B cell (primary cell): Measurements from ENCODE around the gene PRXL2A. TPM values are rescaled to one million over a fixed set of nuclear protein-coding genes. Genes with fewer than 3 reads are reported as not detected.

ENCODE experiments used
- ATAC-seq: fragments of 200-7000 bp; cut with Tn5 transposase; one replicate; pipeline ENCODE4 v1.10.0; 2021; ENCODE audit warnings: low read depth, mild to moderate bottlenecking, moderate number of reproducible peaks, moderate library complexity
- CTCF ChIA-PET: fragments of 350-600 bp; sonication (Branson Sonifier 250); formaldehyde crosslinking; loops from one replicate; lab custom pipeline; 2021; ENCODE audit warnings: antibody characterized with exemption, inconsistent platforms; lab: Charles Lee
- POLR2A ChIA-PET: fragments of 350-600 bp; sonication (Branson Sonifier 250); formaldehyde crosslinking; loops from one replicate; lab custom pipeline; 2021; ENCODE audit warnings: antibody characterized with exemption; lab: Charles Lee
- DNase-seq: peaks from one replicate; pipeline ENCODE4 v3.0.0; 2013
- H2AFZ ChIP-seq: 2 replicates; pipeline ENCODE4 v1.6.1; 2012; ENCODE audit warnings: mild to moderate bottlenecking, low read depth, low read length; ENCODE audit not compliant: insufficient read depth, poor library complexity, severe bottlenecking
- H3K27ac ChIP-seq, 2 donors: 1 replicate in 1 of 2; 2 replicates in 1 of 2; pipeline ENCODE4 v1.5.1; 2012 to 2013; ENCODE audit warnings: low read length in 2 of 2, mild to moderate bottlenecking in 2 of 2, moderate library complexity in 1 of 2
- H3K27me3 ChIP-seq, 4 experiments: fragments of 200-600 bp in 1 of 4; sonication (generic) in 1 of 4; replicated peaks in 1 of 4; 1 replicate in 2 of 4; 2 replicates in 2 of 4; pipeline versions ENCODE4 v1.6.1 to v1.7.0; 2013 to 2016; ENCODE audit warnings: low read length in 3 of 4, mild to moderate bottlenecking in 2 of 4, mixed read lengths in 1 of 4, moderate library complexity in 1 of 4; ENCODE audit not compliant: insufficient read depth in 4 of 4, control insufficient read depth in 3 of 4; ENCODE audit errors: control extremely low read depth in 1 of 4
- H3K36me3 ChIP-seq, 2 experiments: replicated peaks in 1 of 2; 1 replicate in 1 of 2; 2 replicates in 1 of 2; pipeline versions ENCODE4 v1.6.1 to v1.7.1; 2013; ENCODE audit warnings: low read length in 1 of 2; ENCODE audit not compliant: insufficient read depth in 2 of 2, control insufficient read depth in 1 of 2; ENCODE audit errors: control extremely low read depth in 1 of 2, extremely low read depth in 1 of 2
- H3K4me1 ChIP-seq, 2 donors: fragments of 200-600 bp in 1 of 2; sonication (generic) in 1 of 2; 1 replicate in 1 of 2; 2 replicates in 1 of 2; pipeline versions ENCODE4 v1.5.1 to v1.6.1; 2013 to 2017; ENCODE audit warnings: low read length in 2 of 2; ENCODE audit not compliant: control insufficient read depth in 2 of 2, insufficient read depth in 2 of 2
- H3K4me2 ChIP-seq: replicated peaks from 2 replicates; pipeline ENCODE3; 2012; ENCODE audit warnings: mild to moderate bottlenecking, low read depth, low read length; ENCODE audit not compliant: poor library complexity, severe bottlenecking
- H3K4me3 ChIP-seq, 5 experiments: fragments of 200-600 bp in 1 of 5; sonication (generic) in 1 of 5; 1 replicate in 3 of 5; 2 replicates in 2 of 5; pipeline versions ENCODE4 v1.5.1 to v1.7.0; 2011 to 2016; ENCODE audit warnings: low read length in 4 of 5, mild to moderate bottlenecking in 4 of 5, low read depth in 2 of 5, control low read depth in 1 of 5, moderate library complexity in 1 of 5; ENCODE audit not compliant: insufficient read depth in 1 of 5; ENCODE audit errors: control extremely low read depth in 1 of 5, extremely low read depth in 1 of 5
- H3K79me2 ChIP-seq: fragments of 200-600 bp; sonication (generic); one replicate; pipeline ENCODE4 v1.6.0; 2016; ENCODE audit warnings: low read length; ENCODE audit not compliant: control insufficient read depth, insufficient read depth
- H3K9ac ChIP-seq: fragments of 200-600 bp; sonication (generic); 2 replicates; pipeline ENCODE4 v1.6.1; 2017; ENCODE audit warnings: mild to moderate bottlenecking, low read length, moderate library complexity
- H3K9me3 ChIP-seq, 3 donors: one replicate each; pipeline versions ENCODE4 v1.6.1 to v1.7.1; 2013; ENCODE audit warnings: low read length in 2 of 3; ENCODE audit not compliant: control insufficient read depth in 2 of 3, insufficient read depth in 1 of 3; ENCODE audit errors: control extremely low read depth in 1 of 3
- H4K20me1 ChIP-seq: 2 replicates; pipeline ENCODE4 v1.6.0; 2012; ENCODE audit warnings: mild to moderate bottlenecking, low read length; ENCODE audit not compliant: insufficient read depth, control insufficient read depth, poor library complexity, severe bottlenecking
- H3K27ac Mint-ChIP-seq: one replicate; pipeline ENCODE4 v1.8.0; 2021; ENCODE audit warnings: mixed read lengths
- H3K27me3 Mint-ChIP-seq: one replicate; pipeline ENCODE4 v1.8.0; 2021; ENCODE audit warnings: mixed read lengths
- H3K4me1 Mint-ChIP-seq: one replicate; pipeline ENCODE4 v1.8.0; 2021; ENCODE audit warnings: mixed read lengths
- H3K4me3 Mint-ChIP-seq: one replicate; pipeline ENCODE4 v1.8.0; 2021; ENCODE audit warnings: mixed read lengths
- H3K9me3 Mint-ChIP-seq: one replicate; pipeline ENCODE4 v1.8.0; 2022; ENCODE audit warnings: mixed read lengths; ENCODE audit not compliant: insufficient read depth
- EZH2 ChIP-seq: IDR thresholded peaks from 2 replicates; pipeline ENCODE4 v1.6.1; 2012; ENCODE audit warnings: borderline replicate concordance, low read depth, mild to moderate bottlenecking, moderate library complexity, low read length; ENCODE audit not compliant: insufficient read depth, poor library complexity, severe bottlenecking
- WGBS: methylation state at CpG from one replicate; pipeline ENCODE4 v1.1.5; 2013; ENCODE audit warnings: missing lambda C conversion rate; ENCODE audit not compliant: insufficient coverage; 5-methylcytosine and 5-hydroxymethylcytosine counted together
- intact Hi-C: fragments of 100-400 bp; cut with micrococcal nuclease; formaldehyde crosslinking; loops from one replicate; pipeline ENCODE4 v1.10.0; 2022
- polyA plus RNA-seq: library from polyadenylated mRNA; depleted of rRNA; stranded (reverse); fragments of >200 nt; gene quantifications from 2 replicates; pipeline ENCODE4 v1.2.3, GENCODE V29; 2012
- total RNA-seq, 2 donors: library from RNA; stranded (reverse); fragments of 120-200 nt in 1 of 2; gene quantifications; 1 replicate in 1 of 2; 2 replicates in 1 of 2; pipeline versions ENCODE4 v1.2.3 to v1.2.4, GENCODE V29; 2013 to 2022
- TF ChIP-seq, protein P1 (sequence below): fragments of 200-600 bp; IDR thresholded peaks from one replicate; pipeline ENCODE4 v1.8.0; 2022; ENCODE audit warnings: antibody characterized with exemption, mild to moderate bottlenecking

PRXL2A gene
- total and polyA plus RNA-seq, 2 donors (not counting 1 experiment from before 2014, with no cell fraction given), result 2.8 to 9.4 TPM

DNA sequence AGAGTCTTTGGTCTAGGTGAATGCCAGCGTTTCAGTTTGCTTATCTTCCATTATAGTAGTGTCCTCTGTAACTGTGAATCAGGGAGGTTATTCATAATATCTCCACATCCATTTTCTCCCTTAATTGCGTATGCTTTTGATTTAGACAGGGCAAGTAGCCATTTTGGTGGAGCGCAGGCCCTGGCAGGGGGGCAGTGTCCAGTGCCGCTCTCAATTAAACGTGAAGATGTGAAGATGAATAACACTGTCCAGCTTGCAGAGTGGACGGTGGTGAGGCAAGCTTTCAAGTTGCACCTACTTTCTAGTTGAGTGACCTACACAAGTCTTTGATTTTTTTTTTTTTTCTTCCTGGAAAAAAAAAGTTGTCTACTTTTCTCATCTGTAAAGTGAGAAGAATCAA is 50.3 kb downstream of the PRXL2A start:
- TF ChIP-seq EZH2, result no peak
- TF ChIP-seq, protein P1, sequence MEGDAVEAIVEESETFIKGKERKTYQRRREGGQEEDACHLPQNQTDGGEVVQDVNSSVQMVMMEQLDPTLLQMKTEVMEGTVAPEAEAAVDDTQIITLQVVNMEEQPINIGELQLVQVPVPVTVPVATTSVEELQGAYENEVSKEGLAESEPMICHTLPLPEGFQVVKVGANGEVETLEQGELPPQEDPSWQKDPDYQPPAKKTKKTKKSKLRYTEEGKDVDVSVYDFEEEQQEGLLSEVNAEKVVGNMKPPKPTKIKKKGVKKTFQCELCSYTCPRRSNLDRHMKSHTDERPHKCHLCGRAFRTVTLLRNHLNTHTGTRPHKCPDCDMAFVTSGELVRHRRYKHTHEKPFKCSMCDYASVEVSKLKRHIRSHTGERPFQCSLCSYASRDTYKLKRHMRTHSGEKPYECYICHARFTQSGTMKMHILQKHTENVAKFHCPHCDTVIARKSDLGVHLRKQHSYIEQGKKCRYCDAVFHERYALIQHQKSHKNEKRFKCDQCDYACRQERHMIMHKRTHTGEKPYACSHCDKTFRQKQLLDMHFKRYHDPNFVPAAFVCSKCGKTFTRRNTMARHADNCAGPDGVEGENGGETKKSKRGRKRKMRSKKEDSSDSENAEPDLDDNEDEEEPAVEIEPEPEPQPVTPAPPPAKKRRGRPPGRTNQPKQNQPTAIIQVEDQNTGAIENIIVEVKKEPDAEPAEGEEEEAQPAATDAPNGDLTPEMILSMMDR, result no peak
- Mint-ChIP-seq H3K4me3 (peak overlapping the region; percentile 68), H3K27ac (peak overlapping the region; percentile 90), H3K4me1 (peaks cover 84% of the 10 kb centered on the region), H3K9me3 (no peaks in the 10 kb centered on the region), H3K27me3 (no peaks in the 10 kb centered on the region)
- CTCF ChIA-PET, result interaction anchor here (0.8 to 4.0 kb wide), 7 partner anchors 9 to 80 kb away, joined by 3 to 29 read pairs (median 5); partner anchors contain the start of gene PRXL2A
- no peak for ATAC-seq
- no peaks in the 10 kb centered on the region for H3K27me3 ChIP-seq
- peak overlapping the region; percentile 68 for H3K4me2 ChIP-seq
- POLR2A ChIA-PET, result interaction anchor here (0.8 to 1.1 kb wide), 3 partner anchors 10 to 13 kb away, joined by 3 to 8 read pairs (median 4); no protein-coding TSS in a partner anchor
- H3K4me1 ChIP-seq, result peaks cover 78 to 89% of the 10 kb centered on the region in 2 donors
- 50% methylated on average over 2 of the region's 6 CpGs for WGBS
- H3K27ac ChIP-seq, result peak overlapping the region; percentile 48 to 58
- peaks cover 56% of the 10 kb centered on the region for H4K20me1 ChIP-seq
- peak overlapping the region; percentile 44 for H3K9ac ChIP-seq
- no peaks in the 10 kb centered on the region for H3K9me3 ChIP-seq
- intact Hi-C loops, result no loop called here
- H2AFZ ChIP-seq, result peak overlapping the region; percentile 48
- H3K79me2 ChIP-seq, result peaks cover 84% of the 10 kb centered on the region
- H3K36me3 ChIP-seq, result no peaks in the 10 kb centered on the region
- DNase-seq, result no peak
- no peak overlapping the region for H3K4me3 ChIP-seq
